H1 (cell line): Measurements from ENCODE around the gene GDF2. TPM values are rescaled to one million over a fixed set of nuclear protein-coding genes. Genes with fewer than 3 reads are reported as not detected.

Source experiments
- CTBP2 ChIP-seq: IDR thresholded peaks from 2 replicates; pipeline ENCODE4 v1.7.0; 2011; ENCODE audit warnings: borderline replicate concordance, mild to moderate bottlenecking, moderate library complexity, mixed read lengths, low read length; ENCODE audit not compliant: insufficient read depth, insufficient read length
- POLR2AphosphoS5 ChIP-seq: IDR thresholded peaks from 2 replicates; pipeline ENCODE4 v1.6.1; 2011; ENCODE audit warnings: low read depth, low read length
- SUZ12 ChIP-seq: fragments of 200-600 bp; sonication (generic); IDR thresholded peaks from 2 replicates; pipeline ENCODE4 v1.6.1; 2012; ENCODE audit warnings: mild to moderate bottlenecking, inconsistent platforms, low read length, moderate library complexity, mixed read lengths
- TCF12 ChIP-seq: IDR thresholded peaks from 2 replicates; pipeline ENCODE4 v1.6.1; 2011; ENCODE audit warnings: low read depth, mild to moderate bottlenecking, low read length
- polyA plus RNA-seq, 7 experiments: library from polyadenylated mRNA; depleted of rRNA in 3 of 7; stranded (reverse) in 5 of 7; unstranded in 2 of 7; fragments of >200 nt in 5 of 7; fragments of 200-250 nt in 2 of 7; gene quantifications; 1 replicate in 5 of 7; 2 replicates in 1 of 7; 4 replicates in 1 of 7; pipeline versions ENCODE4 v1.2.1 to v1.2.3, GENCODE V29; 2011 to 2013; ENCODE audit warnings: missing spikeins in 2 of 7, mixed read lengths in 2 of 7
- total RNA-seq: library from RNA; stranded (reverse); fragmentation: NEBNext Ultra II Directional; extraction: Animal tissue kit (Norgen Biotek cat#: 25700); gene quantifications from 2 replicates; pipeline ENCODE4 v1.2.1, GENCODE V29; 2021
- TF ChIP-seq, protein P1 (sequence below), 3 experiments: IDR thresholded peaks; 1 replicate in 2 of 3; 2 replicates in 1 of 3; pipeline versions ENCODE4 v1.5.1 to v1.6.1; 2011; ENCODE audit warnings: low read length in 3 of 3, mild to moderate bottlenecking in 3 of 3, inconsistent platforms in 2 of 3, low read depth in 1 of 3, moderate library complexity in 1 of 3; ENCODE audit not compliant: insufficient read depth in 1 of 3; ENCODE audit errors: control extremely low read depth in 1 of 3

GDF2 gene
- total and polyA plus RNA-seq, 2 of the 8 experiments (the other 6 are each of a cell fraction or from before 2014, with no cell fraction given): not detected

DNA sequence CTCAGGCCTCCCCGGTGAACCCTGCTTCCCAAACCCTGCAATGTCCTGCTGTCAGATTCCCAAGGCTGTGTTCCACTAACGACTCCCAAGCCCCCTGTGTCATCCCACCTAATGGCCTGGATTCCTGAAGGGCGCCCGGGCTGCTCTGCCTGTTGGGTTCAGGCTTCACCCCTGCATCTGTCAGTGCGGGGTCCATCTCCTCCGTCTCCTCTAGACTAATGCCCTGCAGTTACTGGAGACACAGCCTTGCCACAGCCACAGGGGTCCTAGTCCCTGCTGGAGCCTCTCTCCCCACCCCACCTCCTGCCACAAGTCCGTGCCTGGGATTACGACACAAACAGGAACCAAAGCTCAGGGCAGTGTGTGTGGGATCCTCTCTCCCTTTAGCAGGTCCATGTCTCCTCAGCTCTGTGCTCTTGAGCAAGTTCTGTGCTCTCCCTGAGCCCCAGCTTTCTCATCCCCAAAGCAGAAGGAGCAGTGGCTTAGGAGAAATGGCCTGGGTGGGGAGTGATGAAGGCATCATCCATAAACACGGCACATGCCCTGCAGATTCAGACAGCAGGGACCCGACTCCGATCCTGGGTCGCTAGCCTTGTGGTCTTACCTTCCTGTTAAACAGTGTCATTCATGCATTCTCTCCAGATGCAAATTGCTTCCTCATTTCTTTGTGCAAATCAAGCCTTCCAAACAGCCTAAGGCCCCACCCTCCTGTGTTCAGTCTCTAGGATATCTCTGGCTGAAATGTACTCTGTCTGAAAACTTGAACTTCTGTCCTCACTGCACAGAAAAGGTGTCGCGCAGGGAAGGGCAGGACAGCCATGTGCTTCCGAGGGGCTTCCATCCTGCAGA, 17.7 kb downstream of the GDF2 start (continued):
- TF ChIP-seq, protein P1, sequence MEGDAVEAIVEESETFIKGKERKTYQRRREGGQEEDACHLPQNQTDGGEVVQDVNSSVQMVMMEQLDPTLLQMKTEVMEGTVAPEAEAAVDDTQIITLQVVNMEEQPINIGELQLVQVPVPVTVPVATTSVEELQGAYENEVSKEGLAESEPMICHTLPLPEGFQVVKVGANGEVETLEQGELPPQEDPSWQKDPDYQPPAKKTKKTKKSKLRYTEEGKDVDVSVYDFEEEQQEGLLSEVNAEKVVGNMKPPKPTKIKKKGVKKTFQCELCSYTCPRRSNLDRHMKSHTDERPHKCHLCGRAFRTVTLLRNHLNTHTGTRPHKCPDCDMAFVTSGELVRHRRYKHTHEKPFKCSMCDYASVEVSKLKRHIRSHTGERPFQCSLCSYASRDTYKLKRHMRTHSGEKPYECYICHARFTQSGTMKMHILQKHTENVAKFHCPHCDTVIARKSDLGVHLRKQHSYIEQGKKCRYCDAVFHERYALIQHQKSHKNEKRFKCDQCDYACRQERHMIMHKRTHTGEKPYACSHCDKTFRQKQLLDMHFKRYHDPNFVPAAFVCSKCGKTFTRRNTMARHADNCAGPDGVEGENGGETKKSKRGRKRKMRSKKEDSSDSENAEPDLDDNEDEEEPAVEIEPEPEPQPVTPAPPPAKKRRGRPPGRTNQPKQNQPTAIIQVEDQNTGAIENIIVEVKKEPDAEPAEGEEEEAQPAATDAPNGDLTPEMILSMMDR (IDR thresholded peaks at IDR 0.05; ENCODE audit: control extremely low read depth in 1 of 3, insufficient read depth in 1 of 3, low read depth in 1 of 3, low read length in 3 of 3): no peak
- TF ChIP-seq SUZ12 (no peak), CTBP2 (no peak), POLR2AphosphoS5 (no peak), TCF12 (no peak)
